ENCODE measurements around the gene YPEL4. TPM values are rescaled to one million over a fixed set of nuclear protein-coding genes. Genes with fewer than 3 reads are reported as not detected.

Gene YPEL4
- total RNA-seq, 1 experiment from 2014 or later = 0.32 TPM

DNA sequence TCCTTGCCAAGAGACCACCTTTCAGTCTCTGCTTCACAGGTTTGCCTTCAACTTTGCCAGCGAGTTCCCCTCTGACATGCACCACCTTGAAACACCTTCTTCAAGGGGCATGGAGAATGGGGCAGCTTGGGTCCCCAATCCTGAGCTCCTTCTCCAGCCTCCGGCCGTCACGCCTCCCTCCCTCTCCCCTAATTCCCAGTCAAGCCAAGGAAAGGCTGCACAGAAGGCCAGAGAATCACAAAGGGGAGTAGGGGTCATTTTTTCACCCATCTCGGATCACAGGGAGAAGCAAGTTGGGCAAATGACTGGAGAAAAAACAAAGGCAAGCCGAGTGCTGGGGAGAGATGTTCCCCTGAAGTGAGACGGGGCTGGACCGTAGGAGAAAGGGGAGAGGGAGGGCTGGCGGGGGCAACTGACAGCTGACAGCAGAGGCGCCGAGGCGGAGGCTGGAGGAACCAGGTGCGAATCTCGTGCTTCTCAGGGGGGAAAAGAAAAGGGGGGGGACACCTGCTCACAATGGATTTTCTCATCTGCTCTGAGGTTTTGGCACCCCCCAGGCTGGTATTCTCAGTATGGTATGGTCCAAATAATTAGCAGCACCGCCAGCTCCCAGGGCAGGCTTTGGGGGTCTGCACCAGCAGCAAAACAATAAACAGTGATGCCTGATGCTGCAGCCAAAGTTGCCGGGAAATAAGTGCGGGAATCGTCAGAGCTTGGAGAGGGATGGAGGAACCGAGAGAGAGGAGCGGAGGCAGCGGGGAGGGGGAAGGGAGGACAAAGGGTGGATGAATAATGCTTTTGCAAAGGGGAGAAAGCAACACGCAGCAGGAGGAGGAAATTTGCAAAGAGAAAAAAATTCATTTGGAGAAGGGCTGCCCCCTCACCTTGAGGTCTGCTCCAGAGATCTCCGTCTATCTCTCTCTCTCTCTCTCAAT is 644 bp downstream of the YPEL4 start (continued):
- TF ChIP-seq, protein P1, sequence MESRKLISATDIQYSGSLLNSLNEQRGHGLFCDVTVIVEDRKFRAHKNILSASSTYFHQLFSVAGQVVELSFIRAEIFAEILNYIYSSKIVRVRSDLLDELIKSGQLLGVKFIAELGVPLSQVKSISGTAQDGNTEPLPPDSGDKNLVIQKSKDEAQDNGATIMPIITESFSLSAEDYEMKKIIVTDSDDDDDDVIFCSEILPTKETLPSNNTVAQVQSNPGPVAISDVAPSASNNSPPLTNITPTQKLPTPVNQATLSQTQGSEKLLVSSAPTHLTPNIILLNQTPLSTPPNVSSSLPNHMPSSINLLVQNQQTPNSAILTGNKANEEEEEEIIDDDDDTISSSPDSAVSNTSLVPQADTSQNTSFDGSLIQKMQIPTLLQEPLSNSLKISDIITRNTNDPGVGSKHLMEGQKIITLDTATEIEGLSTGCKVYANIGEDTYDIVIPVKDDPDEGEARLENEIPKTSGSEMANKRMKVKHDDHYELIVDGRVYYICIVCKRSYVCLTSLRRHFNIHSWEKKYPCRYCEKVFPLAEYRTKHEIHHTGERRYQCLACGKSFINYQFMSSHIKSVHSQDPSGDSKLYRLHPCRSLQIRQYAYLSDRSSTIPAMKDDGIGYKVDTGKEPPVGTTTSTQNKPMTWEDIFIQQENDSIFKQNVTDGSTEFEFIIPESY (IDR thresholded peaks at IDR 0.05; ENCODE audit: extremely low read depth, insufficient replicate concordance, low read length) = no peak
- TF ChIP-seq TCF7L2 (IDR thresholded peaks at IDR 0.05; ENCODE audit: borderline replicate concordance, extremely low read depth, insufficient read depth, insufficient read length) (no peak), ELF1 (IDR thresholded peaks at IDR 0.05; ENCODE audit: borderline replicate concordance, low read depth) (no peak), CBX3 (IDR thresholded peaks at IDR 0.05; ENCODE audit: low read depth) (no peak)
- TF ChIP-seq, protein P2, sequence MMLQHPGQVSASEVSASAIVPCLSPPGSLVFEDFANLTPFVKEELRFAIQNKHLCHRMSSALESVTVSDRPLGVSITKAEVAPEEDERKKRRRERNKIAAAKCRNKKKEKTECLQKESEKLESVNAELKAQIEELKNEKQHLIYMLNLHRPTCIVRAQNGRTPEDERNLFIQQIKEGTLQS (IDR thresholded peaks at IDR 0.05) = no peak

DNA sequence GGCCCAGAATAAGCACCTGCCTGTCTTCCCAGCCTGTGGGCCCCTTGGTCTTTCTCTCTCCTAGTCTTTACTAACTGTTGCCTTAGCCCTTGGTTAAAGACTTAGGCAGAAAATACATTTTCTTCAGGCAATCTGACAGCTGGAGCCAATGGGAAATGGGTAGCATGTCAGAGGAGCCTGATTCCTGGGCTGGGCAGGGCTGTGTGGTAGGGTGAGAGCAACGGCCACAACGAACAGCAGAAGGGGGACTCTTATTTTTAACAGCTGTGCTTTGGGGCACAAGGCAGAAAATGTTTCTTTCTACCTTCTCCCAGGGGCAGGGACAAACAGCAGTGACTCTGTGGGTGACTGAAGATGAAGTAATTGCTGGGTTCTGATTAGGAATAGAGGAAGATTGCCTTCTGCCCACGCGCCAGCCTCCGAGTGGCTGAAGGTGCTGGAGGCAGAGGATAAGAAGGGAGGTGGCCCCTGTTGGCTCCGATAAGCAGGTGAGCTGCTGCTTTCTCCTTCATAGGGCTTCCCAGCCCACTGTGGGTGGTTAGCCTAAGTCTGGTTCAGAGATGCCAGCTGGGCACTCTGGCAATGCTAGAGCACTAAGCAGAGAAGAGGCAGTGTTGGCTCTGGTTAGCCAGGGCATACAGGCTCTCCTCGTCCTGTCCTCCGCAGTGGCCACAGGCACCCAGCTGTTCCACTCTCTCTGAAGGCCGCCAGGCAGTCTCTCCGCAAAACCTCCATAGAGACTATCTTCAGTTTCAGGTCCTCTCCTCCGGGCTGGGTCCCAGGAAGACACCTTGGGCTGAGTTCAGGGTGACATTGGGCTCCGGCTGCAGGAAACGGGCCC is 1.5 kb downstream of the YPEL4 start:
- no peak overlapping the region for H3K27ac ChIP-seq (ENCODE audit: low read depth, low read length)
- H3K4me2 ChIP-seq (ENCODE audit: low read length) = no peak overlapping the region
- no peaks in the 10 kb centered on the region for H3K79me2 ChIP-seq (ENCODE audit: insufficient read depth, low read length)
- intact Hi-C loops (cut with micrococcal nuclease) = loop anchor here (1.0 to 10.0 kb wide), 2 partner anchors 44 to 803 kb away; no protein-coding TSS in a partner anchor
- BruUV-seq (replicated peaks) = no TSS peak
- ChIA-PET POLR2A (no interaction called here), CTCF (interaction anchor here (0.6 kb wide), 1 partner anchor 107 kb away, joined by 3 read pairs; no protein-coding TSS in a partner anchor), RAD21 (ENCODE audit: low non-redundant PET in 1 of 2, low total read pairs in 2 of 2, uncharacterized antibody in 2 of 2, unreplicated experiment in 2 of 2) (no interaction called here)
- H3K36me3 ChIP-seq (ENCODE audit: control insufficient read depth in 1 of 2, insufficient read depth in 2 of 2, low read length in 2 of 2) = no peaks in the 10 kb centered on the region
- H2AFZ ChIP-seq (ENCODE audit: low read depth, low read length, poor library complexity, severe bottlenecking) = no peak overlapping the region
- ATAC-seq (no peak), DNase-seq (ENCODE audit: low read depth, low spot score) (no peak)
- peaks cover 12% of the 10 kb centered on the region; the same call in 1 of the 2 replicates for H3K27me3 ChIP-seq (ENCODE audit: insufficient read depth, low read length)
- H3K9ac ChIP-seq (ENCODE audit: low read length) = no peak overlapping the region
- no peaks in the 10 kb centered on the region for H3K9me3 ChIP-seq (ENCODE audit: control insufficient read depth in 1 of 2, insufficient read depth in 1 of 2, low read depth in 1 of 2, low read length in 2 of 2)
- no peak for TF ChIP-seq SIN3A (IDR thresholded peaks at IDR 0.05; ENCODE audit: low read depth)
- TF ChIP-seq SRF (IDR thresholded peaks at IDR 0.05; ENCODE audit: low read depth) = no peak
- no peak for TF ChIP-seq JUND (IDR thresholded peaks at IDR 0.05)
- no peak for TF ChIP-seq SP1 (IDR thresholded peaks at IDR 0.05; ENCODE audit: low read depth)
- TF ChIP-seq, protein P3, sequence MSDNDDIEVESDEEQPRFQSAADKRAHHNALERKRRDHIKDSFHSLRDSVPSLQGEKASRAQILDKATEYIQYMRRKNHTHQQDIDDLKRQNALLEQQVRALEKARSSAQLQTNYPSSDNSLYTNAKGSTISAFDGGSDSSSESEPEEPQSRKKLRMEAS (IDR thresholded peaks at IDR 0.05) = no peak
- TF ChIP-seq, protein P1 (IDR thresholded peaks at IDR 0.05; ENCODE audit: extremely low read depth, insufficient replicate concordance, low read length) = no peak
- no peak overlapping the region for H3K4me3 ChIP-seq (replicated peaks in 1 of 2; ENCODE audit: low read depth in 1 of 2, low read length in 2 of 2)
- peaks cover 0 to 25% of the 10 kb centered on the region in 2 experiments; a peak in 3 of 4 replicates for H3K4me1 ChIP-seq (ENCODE audit: control insufficient read depth in 1 of 2, insufficient read depth in 2 of 2, low read length in 2 of 2)
- no peaks in the 10 kb centered on the region for H3K9me2 ChIP-seq (ENCODE audit: insufficient read depth)
- no peaks in the 10 kb centered on the region for H4K20me1 ChIP-seq (ENCODE audit: insufficient read depth)

Data from HCT116 (cell line).